Progenitor cell of endocrine pancreas (in vitro differentiated cells): ENCODE measurements around the gene SFXN5. TPM values are rescaled to one million over a fixed set of nuclear protein-coding genes. Genes with fewer than 3 reads are reported as not detected.
A peak's percentile ranks its signal among the peaks of the same experiment; 100 is the strongest.

ENCODE experiments used
- DNase-seq: peaks from one replicate; pipeline ENCODE4 v3.0.0; 2021; ENCODE audit warnings: low spot score; ENCODE audit not compliant: unreplicated experiment
- H3K27ac Mint-ChIP-seq: 2 replicates; pipeline ENCODE4 v1.8.0; 2021; ENCODE audit warnings: mild to moderate bottlenecking, moderate library complexity, mixed read lengths
- H3K27me3 Mint-ChIP-seq: 2 replicates; pipeline ENCODE4 v1.8.0; 2021; ENCODE audit warnings: mixed read lengths
- H3K36me3 Mint-ChIP-seq: 2 replicates; pipeline ENCODE4 v1.8.0; 2022; ENCODE audit warnings: mixed read lengths; ENCODE audit not compliant: insufficient read depth
- H3K4me1 Mint-ChIP-seq: 2 replicates; pipeline ENCODE4 v1.8.0; 2021; ENCODE audit warnings: low read depth, mixed read lengths
- H3K4me3 Mint-ChIP-seq: 2 replicates; pipeline ENCODE4 v1.8.0; 2021; ENCODE audit warnings: low read depth, mild to moderate bottlenecking, moderate library complexity, mixed read lengths
- H3K9me3 Mint-ChIP-seq: 2 replicates; pipeline ENCODE4 v1.8.0; 2021; ENCODE audit warnings: low read depth, mixed read lengths
- total RNA-seq: library from RNA; stranded (reverse); gene quantifications from 2 replicates; pipeline ENCODE4 v1.2.1, GENCODE V29; 2021
- TF ChIP-seq, protein P1 (sequence below): fragments of 200-600 bp; sonication (generic); IDR thresholded peaks from one replicate; pipeline ENCODE4 v1.5.0; 2021; ENCODE audit warnings: antibody characterized with exemption, mild to moderate bottlenecking; ENCODE audit not compliant: unreplicated experiment

Gene SFXN5
- total RNA-seq, 1 donor from 2014 or later = 33.1 TPM

- H3K9me3 Mint-ChIP-seq = peaks cover 3% of the 10 kb centered on the region
- H3K27ac Mint-ChIP-seq = peak overlapping the region; percentile 39
- H3K27me3 Mint-ChIP-seq = no peaks in the 10 kb centered on the region
- TF ChIP-seq, protein P1, sequence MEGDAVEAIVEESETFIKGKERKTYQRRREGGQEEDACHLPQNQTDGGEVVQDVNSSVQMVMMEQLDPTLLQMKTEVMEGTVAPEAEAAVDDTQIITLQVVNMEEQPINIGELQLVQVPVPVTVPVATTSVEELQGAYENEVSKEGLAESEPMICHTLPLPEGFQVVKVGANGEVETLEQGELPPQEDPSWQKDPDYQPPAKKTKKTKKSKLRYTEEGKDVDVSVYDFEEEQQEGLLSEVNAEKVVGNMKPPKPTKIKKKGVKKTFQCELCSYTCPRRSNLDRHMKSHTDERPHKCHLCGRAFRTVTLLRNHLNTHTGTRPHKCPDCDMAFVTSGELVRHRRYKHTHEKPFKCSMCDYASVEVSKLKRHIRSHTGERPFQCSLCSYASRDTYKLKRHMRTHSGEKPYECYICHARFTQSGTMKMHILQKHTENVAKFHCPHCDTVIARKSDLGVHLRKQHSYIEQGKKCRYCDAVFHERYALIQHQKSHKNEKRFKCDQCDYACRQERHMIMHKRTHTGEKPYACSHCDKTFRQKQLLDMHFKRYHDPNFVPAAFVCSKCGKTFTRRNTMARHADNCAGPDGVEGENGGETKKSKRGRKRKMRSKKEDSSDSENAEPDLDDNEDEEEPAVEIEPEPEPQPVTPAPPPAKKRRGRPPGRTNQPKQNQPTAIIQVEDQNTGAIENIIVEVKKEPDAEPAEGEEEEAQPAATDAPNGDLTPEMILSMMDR = no peak
- no peak overlapping the region for H3K4me3 Mint-ChIP-seq
- H3K36me3 Mint-ChIP-seq = peaks cover 4% of the 10 kb centered on the region
- no peak for DNase-seq
- H3K4me1 Mint-ChIP-seq = no peaks in the 10 kb centered on the region
Measured at GRCh38 chr2:73043929-73044832, 27.3 kb downstream of the SFXN5 start.

GRCh38 chr2:73043276-73043675 lies 28.2 kb downstream of the SFXN5 start:
- TF ChIP-seq, protein P1 = no peak
- no peak for DNase-seq
- no peak overlapping the region for H3K4me3 Mint-ChIP-seq
- H3K27me3 Mint-ChIP-seq = no peaks in the 10 kb centered on the region
- no peak overlapping the region for H3K27ac Mint-ChIP-seq
- no peaks in the 10 kb centered on the region for H3K4me1 Mint-ChIP-seq
- peaks cover 3% of the 10 kb centered on the region for H3K9me3 Mint-ChIP-seq
- H3K36me3 Mint-ChIP-seq = peaks cover 4% of the 10 kb centered on the region

DNA sequence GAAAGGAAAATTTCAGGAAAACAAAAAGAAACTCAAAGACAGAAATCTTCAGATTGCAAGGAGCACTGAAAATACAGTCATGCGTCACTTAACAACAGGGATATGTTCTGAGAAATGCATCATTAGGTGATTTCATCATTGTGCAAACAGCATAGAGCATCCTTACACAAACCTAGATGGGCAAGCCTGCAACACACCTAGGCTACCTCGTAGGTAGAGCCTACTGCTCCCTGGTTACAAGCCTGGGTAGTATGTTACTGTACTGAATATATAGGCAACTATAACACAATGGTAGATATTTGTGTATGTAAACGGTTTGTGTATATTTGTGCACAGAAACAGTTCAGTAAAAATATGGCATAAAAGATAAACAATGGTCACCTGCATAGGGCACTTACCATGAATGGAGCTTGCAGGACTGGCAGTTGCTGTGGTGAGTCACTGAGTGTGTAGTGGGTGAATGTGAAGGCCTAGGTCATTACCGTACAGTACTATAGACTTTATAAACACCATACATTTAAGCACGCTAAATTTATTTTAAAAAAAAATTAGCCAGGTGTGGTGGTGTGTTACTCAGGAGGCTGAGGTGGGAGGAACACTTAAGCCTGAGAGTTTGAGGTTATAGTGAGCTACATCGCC lies 33.4 kb downstream of the SFXN5 start:
- Mint-ChIP-seq H3K4me1 (no peaks in the 10 kb centered on the region), H3K27ac (no peak overlapping the region), H3K27me3 (no peaks in the 10 kb centered on the region), H3K9me3 (no peaks in the 10 kb centered on the region), H3K4me3 (no peak overlapping the region), H3K36me3 (peaks cover 7% of the 10 kb centered on the region)
- no peak for DNase-seq
- TF ChIP-seq, protein P1 = no peak

GRCh38 chr2:73036766-73037165 lies 34.7 kb downstream of the SFXN5 start:
- Mint-ChIP-seq H3K4me1 (peaks cover 7% of the 10 kb centered on the region), H3K27ac (no peak overlapping the region), H3K27me3 (no peaks in the 10 kb centered on the region), H3K4me3 (no peak overlapping the region), H3K36me3 (peaks cover 7% of the 10 kb centered on the region), H3K9me3 (no peaks in the 10 kb centered on the region)
- TF ChIP-seq, protein P1 = no peak
- DNase-seq = no peak

DNA sequence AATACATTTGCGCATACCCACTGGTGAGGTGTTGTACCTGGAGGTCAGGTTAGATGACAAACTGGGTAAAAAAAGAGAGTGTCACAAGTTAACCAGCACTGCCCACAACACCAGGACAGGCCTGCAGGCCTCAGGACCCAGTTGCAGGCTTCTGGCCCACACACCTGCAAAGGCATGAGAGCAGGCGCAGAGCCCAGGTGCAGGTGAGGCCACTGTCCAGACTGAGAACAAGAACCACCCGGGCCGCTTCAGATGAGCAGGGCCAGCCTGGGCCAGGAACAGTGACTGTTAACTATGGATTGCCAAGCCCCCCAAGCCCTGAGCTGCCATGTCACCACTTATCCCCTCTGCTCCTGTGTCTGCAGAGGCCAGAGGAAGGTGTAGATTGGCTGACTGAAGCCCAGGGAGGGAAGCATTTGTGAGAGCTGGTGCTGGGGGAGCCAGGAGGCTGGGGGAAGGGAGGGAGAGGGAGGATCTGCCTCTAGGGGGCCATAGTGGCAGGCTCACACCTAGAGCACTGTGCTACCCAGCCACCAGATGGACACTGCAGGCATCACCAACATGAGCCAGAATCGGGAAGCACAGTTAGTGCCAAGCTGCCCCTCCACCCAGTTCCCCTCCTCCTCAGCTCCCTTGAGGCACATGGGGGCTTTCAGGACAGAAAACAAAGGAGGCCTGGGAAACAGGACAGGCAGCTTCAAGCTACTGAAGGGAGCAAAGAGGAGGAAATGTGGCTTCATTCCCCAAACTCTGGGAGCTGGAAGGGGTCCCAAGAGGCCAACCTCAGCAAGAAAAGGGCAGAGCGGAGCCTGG lies 35.4 kb downstream of the SFXN5 start:
- Mint-ChIP-seq H3K27ac (no peak overlapping the region), H3K27me3 (no peaks in the 10 kb centered on the region), H3K36me3 (peaks cover 7% of the 10 kb centered on the region), H3K4me1 (peaks cover 7% of the 10 kb centered on the region), H3K4me3 (no peak overlapping the region), H3K9me3 (no peaks in the 10 kb centered on the region)
- TF ChIP-seq, protein P1 = no peak
- DNase-seq = no peak
